HG03575 (cell line): ENCODE measurements around the gene EPHA1.

Experiments used
- ATAC-seq: cut with Tn5 transposase; IDR thresholded peaks from one replicate; pipeline ENCODE4 v1.9.1; 2021; ENCODE audit not compliant: unreplicated experiment, insufficient number of reproducible peaks, low FRiP score; ENCODE audit errors: extremely low read depth

EPHA1 gene

DNA sequence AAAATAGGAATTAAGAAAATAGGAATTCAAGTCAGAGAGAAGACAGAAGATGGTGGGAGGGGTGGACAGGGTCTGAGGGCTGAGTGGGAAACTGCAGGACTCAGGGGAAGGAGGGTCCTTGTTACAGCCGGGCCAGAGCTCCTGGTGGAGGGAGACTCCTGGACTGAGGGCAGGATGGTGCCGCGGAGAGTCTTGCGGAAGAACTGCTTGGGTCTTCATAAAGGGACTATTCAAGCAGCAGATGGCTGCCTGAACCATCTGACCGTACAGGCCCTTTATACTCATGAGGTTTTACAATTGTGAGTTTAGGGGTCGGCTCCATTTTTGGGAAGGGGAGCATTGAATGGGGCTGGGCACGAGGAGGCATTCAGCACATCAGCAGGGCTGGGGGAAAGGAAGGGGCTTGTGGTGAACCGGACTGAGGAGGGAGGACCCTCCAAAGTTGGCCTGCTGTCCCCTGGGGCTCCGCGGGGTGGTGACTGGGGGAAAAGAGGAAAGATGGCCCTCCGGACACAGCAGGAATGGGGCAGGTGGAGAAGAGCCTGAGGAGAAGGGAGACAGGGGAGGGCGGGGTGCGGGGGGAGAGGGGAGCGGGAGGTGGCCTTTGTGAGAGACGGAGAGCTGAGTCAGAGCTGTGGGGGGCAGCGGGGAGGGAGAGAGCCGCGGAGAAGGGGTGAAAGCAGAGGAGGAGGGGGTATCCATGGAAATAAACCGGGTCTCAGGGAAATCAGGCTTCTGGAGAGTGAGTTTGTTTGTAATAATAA is 47.7 kb downstream of the EPHA1 start:
- ATAC-seq: no peak

DNA sequence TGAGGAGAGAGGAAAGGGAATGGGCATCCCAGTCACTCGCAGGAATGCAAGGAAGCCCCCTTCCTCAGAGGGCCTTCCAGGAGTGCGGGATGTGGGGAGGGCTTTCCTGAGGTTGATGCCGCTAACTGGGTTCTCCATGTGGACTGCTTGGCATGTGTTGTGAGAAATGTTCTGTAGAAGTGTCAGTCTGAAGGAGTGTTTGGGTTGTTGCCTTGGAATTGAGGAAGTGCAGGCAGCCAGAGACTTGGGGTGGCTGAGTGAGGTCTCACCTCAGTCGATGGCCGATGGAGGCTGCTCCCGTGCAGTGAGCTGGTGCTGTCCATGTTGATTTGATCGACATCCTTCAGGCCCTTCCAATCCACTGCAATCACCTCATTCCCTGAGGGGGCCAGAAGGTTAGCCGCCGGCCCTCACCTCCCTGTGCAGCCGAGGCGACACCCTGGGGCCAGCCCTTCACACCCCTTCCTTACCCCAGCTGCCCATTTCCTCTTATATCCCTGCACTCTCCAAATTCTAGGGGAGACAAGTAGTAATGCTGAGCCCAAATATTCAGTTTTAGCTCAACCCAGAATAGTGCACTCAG is 48.8 kb downstream of the EPHA1 start:
- no peak for ATAC-seq

DNA sequence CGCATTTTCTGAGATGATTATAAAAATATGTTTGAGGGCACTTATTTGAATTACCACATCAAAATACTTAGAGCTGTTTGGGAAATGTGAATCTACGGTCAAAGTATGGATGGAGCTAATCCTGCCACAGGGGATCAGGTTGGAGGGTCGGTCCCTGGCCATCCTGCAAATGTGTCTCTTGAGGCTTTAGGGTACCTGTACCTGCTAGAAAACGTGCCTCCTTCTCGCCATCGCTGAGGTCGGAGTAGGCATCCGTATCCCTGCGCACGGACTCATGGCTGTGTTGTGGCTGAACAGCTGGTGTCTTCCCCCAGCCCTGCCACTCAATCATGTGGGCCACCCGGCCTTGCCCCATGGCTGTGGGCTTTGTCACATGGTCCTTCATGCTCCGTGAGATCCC is 50.0 kb downstream of the EPHA1 start:
- no peak for ATAC-seq

GRCh38 chr7:143356414-143357050 is 52.1 kb downstream of the EPHA1 start:
- ATAC-seq: no peak

DNA sequence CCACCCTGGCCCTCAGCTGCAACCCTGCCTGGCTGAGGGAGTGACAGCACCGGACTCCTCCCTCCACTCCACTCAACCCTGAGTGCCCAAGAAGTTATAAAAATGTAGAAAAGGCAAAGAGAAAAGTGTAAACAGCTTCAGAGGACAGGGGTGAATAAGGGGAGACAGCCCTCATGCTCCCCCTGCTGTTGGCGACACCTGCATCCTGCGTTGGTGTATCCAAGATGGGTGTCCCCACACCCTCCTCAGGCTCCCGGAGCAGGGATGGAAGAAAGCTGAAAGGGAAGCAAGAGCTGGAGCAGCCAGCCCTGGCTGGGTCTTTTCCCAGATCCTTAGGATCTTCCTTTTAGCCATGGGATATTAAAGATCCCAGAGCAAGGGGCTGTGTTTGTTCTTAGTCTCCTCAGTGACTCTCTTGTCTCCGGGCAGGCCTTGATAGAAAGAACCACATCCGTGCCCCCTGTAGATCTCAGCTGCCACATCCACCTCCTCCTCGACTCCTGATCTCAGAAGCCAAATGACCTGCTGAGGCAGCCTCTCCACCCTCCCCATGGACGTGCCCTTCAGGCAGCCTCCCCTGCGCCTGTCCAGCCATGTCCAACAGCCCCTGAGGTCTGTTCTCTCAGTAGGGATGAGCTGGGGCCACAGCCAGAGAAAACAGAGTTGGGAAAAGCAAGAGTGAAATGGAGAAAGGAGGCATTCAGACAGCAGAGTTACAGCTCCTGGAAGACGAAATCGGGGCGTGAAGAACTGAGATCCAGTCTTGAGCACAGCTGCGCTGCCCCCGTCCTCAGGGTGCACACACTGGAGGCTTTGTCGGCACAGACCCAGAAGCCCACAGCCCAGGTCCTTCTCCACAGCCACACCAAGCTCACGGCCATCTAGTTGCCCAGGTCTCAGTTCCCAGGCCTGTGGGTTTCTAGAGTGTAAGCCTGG is 52.9 kb downstream of the EPHA1 start:
- ATAC-seq: no peak

- ATAC-seq: no peak
These were observed 53.7 kb downstream of the EPHA1 start for GRCh38 chr7:143354965-143355364.

- ATAC-seq: no peak
These were observed 54.3 kb downstream of the EPHA1 start for GRCh38 chr7:143354376-143354775.

- ATAC-seq: no peak
These were observed 56.1 kb downstream of the EPHA1 start for GRCh38 chr7:143352531-143353002.

GRCh38 chr7:143351574-143351973 is 57.1 kb downstream of the EPHA1 start:
- ATAC-seq: no peak

GRCh38 chr7:143351060-143351459 is 57.6 kb downstream of the EPHA1 start:
- ATAC-seq: no peak

GRCh38 chr7:143347950-143348349 is 60.7 kb downstream of the EPHA1 start:
- no peak for ATAC-seq

- no peak for ATAC-seq
These were observed 62.6 kb downstream of the EPHA1 start for GRCh38 chr7:143346018-143346417.

- ATAC-seq: no peak
These were observed 63.2 kb downstream of the EPHA1 start for GRCh38 chr7:143345428-143345900.

DNA sequence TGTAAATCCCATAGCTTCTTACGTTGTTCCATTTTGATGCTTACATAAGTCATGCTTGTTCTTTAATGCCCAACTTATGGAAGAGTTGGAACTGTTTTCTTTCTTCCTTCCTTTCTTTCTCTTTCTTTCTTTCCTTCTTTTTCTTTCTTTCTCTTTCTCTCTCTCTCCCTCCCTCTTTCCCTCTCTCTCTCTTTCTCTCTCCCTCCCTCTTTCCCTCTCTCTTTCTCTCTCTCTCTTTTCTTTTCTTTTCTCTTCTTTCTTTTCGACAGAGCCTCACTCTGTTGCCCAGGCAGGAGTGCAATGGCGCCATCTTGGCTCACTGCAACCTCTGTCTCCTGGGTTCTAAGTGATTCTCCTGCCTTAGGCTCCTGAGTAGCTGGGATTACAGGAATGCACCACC is 65.1 kb downstream of the EPHA1 start:
- ATAC-seq: no peak

DNA sequence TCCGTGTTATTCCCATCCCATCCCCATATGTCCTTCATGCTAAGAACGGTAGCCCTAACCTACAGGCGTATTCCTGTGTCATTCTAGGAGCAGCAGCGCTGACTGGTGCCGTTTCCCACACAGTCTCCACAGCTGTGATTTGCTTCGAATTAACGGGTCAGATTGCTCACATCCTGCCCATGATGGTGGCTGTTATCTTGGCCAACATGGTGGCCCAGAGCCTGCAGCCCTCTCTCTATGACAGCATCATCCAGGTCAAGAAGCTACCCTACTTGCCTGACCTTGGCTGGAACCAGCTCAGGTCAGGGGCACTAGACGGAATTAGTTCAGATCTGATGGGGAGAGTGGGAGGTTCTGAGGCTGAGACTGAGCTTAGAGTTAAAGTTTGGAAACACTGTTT is 66.8 kb downstream of the EPHA1 start:
- ATAC-seq: no peak
